HuH-7 (cell line): ENCODE measurements around the gene ETV7.
"Not testable (repeated sequence)": the region's sequence is repeated elsewhere in the genome, so short reads cannot be mapped to it uniquely, and the experiment has no call there.

Experiments used
- DNase-seq: peaks from one replicate; pipeline ENCODE4 v3.0.0; 2011; ENCODE audit warnings: low spot score

Gene ETV7

DNA sequence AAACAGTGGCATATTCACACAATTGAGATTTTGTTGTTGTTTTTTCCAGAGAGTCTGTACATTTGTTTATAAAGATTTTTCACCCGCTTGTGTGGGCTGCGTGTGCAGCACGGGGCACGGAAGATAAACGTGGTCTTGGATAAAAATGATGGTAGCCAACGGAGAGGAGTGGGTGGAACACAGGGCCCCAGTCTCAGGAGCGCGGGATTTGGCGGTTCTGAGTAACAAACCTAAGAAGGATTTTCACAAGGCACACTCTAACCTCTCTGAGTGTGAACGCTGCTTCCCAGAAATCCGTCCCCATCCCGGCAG is 47.2 kb downstream of the ETV7 start:
- no peak for DNase-seq

DNA sequence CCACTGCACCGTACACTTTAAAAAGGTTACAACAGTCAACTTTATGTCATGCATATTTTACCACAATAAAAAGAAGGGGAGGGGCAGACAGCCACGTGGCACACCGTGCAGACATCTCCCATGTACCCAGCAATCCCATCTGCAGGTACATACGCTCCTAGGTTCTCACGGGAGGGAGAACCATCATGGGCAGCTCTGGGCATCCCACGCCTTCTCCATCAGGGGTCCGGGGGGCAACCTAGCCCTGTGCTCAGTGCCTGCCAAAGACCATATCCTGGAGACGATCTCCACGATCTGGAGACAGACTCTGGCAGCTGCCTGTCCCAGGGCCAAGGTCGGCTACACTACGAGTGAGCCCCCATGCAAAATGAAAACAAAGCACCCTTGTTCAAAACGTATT is 48.3 kb downstream of the ETV7 start:
- no peak for DNase-seq

DNA sequence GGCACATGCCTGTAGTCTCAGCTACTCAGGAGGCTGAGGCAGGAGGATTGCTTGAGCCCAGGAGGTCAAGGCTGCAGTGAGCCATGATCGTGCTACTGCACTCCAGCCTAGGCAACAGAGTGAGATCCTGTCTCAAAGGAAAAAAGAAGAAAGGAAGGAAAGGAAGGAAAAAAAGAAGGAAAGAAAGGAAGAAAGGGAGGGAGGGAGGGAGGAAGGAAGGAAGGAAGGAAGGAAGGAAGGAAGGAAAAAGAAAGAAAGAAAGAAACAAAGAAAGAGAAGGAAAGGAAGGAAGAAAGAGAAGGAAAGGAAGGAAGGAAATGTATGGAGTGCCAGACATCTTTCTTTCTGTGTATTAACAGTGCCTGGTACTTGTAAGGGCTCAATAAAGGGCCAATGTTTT is 49.2 kb downstream of the ETV7 start:
- DNase-seq: not testable (repeated sequence)

GRCh38 chr6:36337814-36338213 is 49.7 kb downstream of the ETV7 start:
- DNase-seq: no peak

DNA sequence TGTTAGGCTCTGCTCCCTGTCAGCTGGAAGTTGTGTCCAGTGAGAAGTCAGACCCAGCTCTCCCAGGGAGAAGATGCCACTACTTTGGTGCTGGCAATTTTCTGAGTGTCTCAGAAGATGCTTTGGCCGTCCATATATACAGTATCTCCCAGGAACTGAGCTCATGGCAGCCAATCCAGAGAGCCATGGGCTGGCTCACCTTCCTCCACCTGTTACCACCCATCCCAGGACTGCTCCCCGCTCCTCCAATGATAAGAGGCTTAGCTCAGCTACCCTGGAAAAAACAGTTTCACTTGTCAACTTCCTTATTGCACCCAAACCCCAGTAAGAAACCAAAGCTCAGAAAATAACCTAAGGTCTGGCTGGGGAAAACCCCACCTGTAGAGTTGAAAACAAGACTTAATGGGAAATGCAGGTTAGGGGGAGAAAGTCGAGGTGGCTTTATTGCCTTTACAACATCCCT is 50.7 kb downstream of the ETV7 start, which contains the start of gene BNIP5:
Gene BNIP5, minus strand, starts transcription at position 110 of the 463 bp plus-strand sequence. CDS start 6,198 bp downstream, outside the sequence.
- DNase-seq: no peak

DNA sequence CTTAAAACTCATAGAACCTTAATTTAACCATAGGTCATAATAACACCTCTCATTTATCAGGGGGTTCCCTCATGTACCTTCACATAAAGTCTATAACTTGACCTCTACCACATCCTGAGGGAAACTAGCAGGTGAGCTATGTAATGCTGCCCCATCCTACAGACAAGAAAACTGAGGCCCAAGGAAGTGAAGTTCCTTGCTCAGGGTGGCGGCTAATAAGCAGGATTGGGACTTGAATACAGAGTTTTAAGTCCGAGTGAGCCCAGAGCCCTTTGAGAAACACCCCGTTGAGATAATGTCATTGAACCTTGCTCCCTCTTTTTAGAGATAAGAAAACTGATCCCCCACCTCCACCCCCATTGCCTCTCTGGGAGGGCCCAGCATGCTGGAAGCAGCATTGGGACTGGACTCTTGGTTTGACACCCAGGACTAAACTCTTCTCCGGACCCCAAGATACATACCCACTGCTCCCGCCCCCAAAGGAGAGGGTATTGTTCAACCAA is 51.2 kb downstream of the ETV7 start:
- no peak for DNase-seq

- DNase-seq: no peak
Observed at GRCh38 chr6:36335465-36336207, 51.8 kb downstream of the ETV7 start.

DNA sequence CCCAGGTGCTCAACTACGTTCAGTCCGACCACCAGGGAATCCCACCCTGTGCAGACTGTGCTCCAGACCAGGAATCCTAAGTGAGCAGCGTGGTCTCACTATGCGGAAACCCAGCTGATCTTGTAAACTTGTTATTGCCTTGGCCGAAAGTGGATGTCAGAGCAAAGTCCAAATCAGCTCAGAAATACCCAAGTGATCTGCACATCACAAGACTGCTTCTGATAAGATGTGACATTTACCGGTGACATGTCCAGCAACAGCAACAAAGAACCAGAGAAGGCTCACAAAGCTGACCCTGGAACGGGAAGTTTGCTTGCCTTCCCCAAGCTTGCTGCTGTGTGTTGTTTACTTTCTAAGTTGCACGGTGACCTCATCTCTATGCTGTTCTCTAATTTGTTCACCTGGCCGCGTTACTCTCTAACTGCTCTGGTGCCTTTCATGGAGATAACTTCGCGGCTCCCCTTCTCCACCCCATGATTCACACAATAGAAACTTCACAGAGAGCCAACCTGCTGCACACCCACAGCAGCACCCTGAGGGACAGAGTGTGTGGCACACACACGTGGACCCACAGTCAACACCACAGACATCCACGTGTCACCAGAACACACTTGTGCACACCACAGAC is 52.5 kb downstream of the ETV7 start:
- DNase-seq: no peak

- DNase-seq: no peak
Observed at GRCh38 chr6:36333931-36334725, 53.3 kb downstream of the ETV7 start.

GRCh38 chr6:36333171-36333895 is 54.1 kb downstream of the ETV7 start:
- no peak for DNase-seq

- no peak for DNase-seq
Observed at GRCh38 chr6:36331381-36331780, 56.1 kb downstream of the ETV7 start.

DNA sequence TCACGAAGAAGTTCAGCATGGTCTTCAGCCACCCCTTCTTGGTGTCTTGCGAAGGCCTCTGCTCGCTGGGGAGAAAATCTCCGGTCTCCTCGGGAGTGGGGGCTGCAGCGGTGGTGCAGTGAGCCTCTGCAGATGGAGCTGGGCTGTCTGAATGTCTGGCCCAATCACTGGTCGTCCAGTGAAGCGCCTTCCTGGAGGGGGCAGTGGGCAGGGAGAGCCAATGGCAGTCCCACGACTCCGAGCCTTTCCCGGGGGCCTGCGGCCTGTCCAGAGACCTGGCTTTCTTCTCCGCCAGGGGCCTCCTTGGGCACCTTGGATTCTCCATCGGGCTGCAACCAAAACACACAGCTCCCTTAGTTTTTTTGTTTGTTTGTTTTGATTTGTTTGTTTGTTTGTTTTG is 57.1 kb downstream of the ETV7 start:
- DNase-seq: no peak

- no peak for DNase-seq
Observed at GRCh38 chr6:36329798-36330291, 57.6 kb downstream of the ETV7 start.

- no peak for DNase-seq
Observed at GRCh38 chr6:36328600-36328999, 58.9 kb downstream of the ETV7 start.

DNA sequence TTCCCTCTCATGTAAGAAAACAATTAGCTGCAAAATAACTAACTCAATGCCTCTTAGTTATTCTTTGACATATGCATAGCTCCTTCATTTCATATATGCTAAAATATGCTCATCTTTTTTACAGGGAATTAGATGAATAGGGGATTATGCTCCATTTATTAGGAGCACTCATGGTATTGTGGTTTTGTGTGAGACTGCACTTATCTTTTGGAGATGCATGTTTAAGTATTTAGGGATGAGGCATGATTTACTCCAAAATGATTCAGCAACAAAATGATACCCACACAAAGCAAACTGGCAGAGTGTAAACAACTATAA is 59.6 kb downstream of the ETV7 start:
- no peak for DNase-seq

DNA sequence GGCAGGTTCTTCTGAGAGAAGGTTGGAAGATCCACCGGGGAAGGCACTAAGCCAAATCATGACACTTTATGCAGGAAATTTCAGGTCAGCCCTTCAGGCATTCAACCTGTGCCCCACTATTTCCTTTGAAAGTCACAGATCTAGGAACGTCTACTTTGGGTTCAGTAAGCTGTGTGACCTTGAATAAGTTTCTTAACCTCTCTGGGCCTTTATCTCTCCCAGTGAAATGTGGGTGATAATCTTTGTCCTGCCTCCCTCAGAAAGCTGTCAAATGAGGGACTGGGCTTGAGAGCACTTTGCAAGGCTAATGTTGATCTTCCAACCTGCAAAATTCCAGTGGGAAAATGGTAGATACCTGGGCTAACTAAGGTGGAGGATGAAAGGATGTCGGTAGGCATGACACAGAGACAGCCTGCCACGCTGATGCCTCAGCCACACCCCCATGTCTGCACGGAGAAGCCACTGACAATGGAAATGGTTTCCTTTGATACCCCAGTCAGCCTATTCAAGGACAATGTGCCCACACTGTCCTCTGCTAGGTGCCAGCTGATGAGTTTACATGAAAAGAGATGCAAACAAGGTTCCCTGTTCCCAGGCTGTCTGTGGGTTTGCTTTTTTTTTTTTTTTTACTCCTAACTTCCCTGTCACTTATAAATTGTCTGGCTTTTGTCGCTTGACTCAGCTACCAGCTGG is 60.1 kb downstream of the ETV7 start:
- no peak for DNase-seq

GRCh38 chr6:36326356-36326995 is 61.0 kb downstream of the ETV7 start:
- DNase-seq: no peak

- DNase-seq: no peak
Observed at GRCh38 chr6:36324715-36325114, 62.8 kb downstream of the ETV7 start.

DNA sequence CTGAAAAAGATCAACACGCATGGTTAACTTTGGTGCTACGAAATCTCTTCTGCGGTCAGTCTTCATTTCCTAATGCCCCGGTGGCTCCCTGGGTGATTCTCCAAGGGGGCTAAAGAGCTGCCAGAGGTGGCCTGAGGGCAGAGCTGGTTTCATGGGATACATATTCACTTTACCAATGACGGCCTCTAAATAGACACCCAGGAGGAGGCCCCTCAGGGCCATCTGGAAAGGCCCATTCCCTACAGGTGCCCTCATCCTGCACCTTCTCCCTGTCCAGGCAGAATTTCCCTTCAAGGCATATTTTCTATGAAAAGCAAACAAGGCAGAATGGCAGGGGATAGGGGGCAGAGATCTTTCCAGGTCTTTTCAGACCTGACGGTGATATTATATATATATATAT is 63.3 kb downstream of the ETV7 start:
- DNase-seq: no peak

- no peak for DNase-seq
Observed at GRCh38 chr6:36323062-36323461, 64.4 kb downstream of the ETV7 start.

DNA sequence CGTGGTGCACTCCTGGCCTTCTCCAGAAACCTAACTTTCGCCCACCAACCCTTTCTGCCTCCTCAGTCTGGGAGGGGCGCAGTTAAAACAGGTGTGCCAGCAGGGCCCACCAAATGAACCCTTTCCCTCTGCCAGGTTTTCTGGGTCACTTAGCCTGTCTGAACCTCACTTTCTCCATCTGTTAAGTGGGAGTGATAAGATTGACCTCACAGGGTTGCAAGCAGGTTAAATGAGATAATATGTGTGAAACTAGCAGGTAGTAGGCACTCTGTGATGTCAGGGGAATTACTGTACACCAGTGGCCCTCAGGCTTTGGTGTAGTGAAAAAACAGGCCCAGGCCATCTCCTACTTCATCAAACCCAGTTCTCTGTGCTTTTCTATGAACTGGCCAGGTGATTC is 64.9 kb downstream of the ETV7 start:
- DNase-seq: no peak
